GM11168 (cell line): ENCODE data around the gene IL6R.
"Not testable (repeated sequence)": the region's sequence is repeated elsewhere in the genome, so short reads cannot be mapped to it uniquely, and the experiment has no call there.

ENCODE experiments used
- in situ Hi-C: fragments of 300-500 bp; cut with MboI; formaldehyde crosslinking; loops from one replicate; pipeline ENCODE4 v1.12.0; 2022; ENCODE audit warnings: low sequenced_read_pairs; ENCODE audit not compliant: unreplicated experiment

IL6R gene

GRCh38 chr1:154404984-154405746 is at the start of gene IL6R:
TSS of gene IL6R (plus strand) at chr1:154405343. CDS start at chr1:154405630, 287 bp downstream.
- in situ Hi-C loops, result no loop called here

DNA sequence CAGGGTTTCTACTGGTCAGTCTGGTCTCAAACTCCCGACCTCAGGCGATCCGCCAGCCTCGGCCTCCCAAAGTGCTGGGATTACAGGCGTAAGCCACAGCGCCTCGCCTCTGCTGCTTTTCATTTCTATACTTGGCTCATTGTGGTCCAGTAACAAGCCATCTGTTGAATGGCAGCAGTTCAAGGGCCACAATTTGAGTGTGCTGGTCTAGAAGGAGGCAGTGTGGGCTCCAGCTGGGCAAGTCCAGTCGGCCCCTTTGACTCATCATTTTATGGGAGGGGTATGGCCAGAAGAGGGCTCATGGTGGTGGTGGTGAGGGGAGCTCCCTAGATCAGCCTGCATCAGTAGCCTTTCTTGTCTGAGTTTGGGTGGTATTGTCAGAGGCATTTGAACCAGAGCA is 46.6 kb upstream of the IL6R start:
- in situ Hi-C loops, result no loop called here

- in situ Hi-C loops, result no loop called here
These were observed 44.9 kb upstream of the IL6R start for GRCh38 chr1:154360288-154360687.

- in situ Hi-C loops, result not testable (repeated sequence)
These were observed 44.3 kb upstream of the IL6R start for GRCh38 chr1:154360881-154361280.

- in situ Hi-C loops, result no loop called here
These were observed 43.8 kb upstream of the IL6R start for GRCh38 chr1:154361357-154361756.

- in situ Hi-C loops, result no loop called here
These were observed 33.7 kb upstream of the IL6R start for GRCh38 chr1:154371436-154371835.

GRCh38 chr1:154373777-154374357 is 31.3 kb upstream of the IL6R start:
- in situ Hi-C loops, result not testable (repeated sequence)

- in situ Hi-C loops, result no loop called here
These were observed 25.8 kb upstream of the IL6R start for GRCh38 chr1:154379301-154379700.

DNA sequence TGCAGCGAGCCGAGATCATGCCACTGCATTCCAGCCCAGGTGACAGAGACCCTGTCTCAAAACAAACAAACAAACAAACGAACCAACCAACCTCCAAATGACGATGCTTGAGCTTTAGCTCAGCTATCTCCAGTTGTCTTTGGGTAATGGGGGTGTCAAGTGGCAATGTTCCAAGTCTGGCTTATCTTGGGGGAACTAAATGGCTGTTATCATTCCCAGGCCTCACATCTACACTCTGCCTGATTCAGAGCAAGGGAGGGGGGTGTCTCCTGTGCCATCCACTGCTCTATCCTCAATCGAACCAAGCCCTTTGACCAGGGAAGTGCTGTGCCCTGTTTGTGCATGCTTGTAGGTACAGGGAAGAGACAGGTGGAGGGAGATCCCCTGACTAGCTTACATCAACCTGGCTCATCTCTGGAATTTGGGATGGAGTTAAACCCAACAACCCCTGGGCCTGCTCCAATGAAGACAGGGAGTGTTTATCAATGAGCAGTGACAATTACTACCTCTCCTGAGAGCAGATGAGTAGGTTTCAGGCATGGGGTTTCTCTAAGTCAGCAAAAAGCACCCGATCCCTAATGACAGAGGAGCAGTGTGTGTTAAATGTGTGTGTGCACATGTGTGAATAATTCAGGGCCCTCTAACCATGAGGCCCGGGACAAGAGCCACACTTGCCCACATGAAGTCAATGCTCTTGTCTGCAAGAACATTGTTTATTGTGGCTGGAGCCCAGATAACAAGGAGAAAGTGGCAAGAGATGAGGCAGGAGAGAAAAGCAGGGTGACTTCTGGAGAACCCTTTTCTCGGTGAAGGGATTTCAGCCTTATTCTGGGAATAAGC is 20.3 kb upstream of the IL6R start:
- in situ Hi-C loops, result no loop called here

DNA sequence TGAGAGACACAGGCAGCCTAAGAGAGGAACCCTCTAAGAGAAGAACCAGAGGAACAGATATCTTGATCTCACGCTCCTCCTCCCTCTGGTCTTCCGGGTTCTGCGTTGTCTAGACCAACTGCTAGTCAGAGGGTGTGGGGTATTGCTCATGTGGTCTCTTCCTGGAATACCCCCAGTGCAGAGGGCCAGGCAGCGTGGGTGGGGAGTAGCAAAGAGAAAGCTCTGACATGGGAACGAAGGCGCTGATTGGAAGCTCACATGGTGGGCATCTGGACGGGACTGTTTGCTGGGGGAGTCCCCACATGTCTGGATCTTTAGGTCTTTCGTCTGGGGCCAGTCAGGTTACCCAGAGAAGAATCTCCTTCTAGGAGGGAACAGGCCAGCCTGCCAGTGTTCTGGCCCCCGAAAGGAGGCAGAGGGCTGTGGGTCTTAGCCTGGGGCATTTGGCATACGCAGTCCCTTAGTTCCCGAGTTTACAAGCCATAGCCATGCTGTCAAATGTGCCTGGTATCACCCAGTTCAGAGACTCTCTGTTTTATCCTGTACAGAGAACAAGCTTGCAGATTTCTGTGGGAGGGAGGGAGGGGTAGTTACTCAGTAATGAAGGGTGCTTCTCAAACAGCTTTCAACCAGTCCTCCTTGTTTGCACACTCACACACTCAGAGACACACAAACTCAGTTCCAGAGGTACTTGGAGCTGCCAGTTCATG is 18.3 kb upstream of the IL6R start:
- in situ Hi-C loops, result no loop called here

DNA sequence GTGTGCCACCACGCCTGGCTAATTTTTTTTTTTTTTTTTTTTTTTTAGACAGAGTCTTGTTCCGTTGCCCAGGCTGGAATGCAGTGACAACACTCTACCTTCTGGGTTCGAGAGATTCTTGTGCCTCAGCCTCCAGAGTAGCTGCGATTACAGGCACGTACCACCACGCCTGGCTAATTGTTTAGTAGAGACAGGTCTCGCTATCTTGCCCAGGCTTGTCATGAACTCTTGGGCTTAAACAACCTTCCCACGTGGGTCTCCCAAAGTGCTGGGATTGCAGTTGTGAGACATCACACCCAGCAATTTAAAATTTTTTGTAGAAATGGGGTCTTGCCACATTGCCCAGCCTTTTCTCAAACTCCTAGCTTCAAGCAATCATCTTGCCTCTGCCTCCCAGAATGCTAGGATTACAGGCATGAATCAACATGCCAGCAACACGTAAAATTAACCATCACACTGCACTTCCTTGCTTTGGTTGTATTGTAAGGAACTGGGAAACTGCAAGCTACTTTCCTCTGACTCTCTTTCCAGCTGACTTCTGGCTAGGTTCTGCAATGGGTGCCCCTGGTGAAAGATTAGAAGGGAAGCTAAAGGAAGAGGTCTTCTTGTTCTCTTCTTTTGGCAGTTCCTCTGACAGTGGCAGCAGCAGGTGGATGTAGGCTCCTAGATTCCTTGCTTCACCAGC is 13.9 kb upstream of the IL6R start:
- in situ Hi-C loops, result no loop called here

GRCh38 chr1:154398141-154398540 is 7.0 kb upstream of the IL6R start:
- in situ Hi-C loops, result no loop called here

DNA sequence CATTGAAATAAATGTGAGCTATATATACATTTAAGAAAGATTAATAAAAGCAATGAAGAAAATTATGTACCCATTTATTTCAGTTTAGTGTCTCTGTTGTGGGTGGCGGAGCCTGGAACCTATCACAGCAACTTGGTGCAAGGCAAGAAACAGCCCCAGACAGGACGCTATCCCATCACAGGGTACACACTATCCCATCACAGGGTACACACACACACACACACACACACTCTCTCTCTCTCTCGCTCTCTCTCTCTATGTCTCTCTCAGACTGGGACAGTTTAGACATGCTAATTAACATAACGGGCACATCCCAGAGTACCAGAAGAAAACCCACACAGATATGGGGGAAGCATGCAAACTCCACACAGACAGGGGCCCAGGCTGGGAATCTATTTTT is 6.5 kb upstream of the IL6R start:
- in situ Hi-C loops, result no loop called here

GRCh38 chr1:154400381-154400801 is 4.8 kb upstream of the IL6R start:
- in situ Hi-C loops, result no loop called here

DNA sequence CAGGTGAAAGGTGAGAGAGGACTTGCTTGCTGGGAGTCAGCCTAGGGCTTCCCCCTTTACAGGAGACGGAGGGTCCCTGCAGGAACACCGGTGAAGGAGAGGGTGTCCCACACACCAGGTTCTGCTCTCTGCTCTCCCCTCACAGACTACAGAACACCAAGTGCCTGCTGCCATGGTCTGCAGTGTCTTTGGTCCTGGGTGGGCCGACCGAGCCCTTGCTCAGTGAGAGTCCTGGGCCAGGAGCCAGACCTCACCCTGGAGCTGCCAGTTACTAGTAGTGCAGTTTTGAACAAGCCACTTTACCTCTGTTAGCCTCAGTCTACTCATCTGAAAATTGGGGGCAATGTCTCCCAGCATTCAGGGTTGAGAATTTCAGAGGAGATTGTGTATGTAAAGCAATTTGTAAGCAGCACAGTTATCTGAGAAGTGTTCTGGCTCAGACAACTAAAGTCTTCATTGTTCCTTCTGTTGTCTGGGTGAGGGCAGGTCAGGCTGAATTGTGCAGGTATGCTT is 2.7 kb upstream of the IL6R start:
- in situ Hi-C loops, result no loop called here

DNA sequence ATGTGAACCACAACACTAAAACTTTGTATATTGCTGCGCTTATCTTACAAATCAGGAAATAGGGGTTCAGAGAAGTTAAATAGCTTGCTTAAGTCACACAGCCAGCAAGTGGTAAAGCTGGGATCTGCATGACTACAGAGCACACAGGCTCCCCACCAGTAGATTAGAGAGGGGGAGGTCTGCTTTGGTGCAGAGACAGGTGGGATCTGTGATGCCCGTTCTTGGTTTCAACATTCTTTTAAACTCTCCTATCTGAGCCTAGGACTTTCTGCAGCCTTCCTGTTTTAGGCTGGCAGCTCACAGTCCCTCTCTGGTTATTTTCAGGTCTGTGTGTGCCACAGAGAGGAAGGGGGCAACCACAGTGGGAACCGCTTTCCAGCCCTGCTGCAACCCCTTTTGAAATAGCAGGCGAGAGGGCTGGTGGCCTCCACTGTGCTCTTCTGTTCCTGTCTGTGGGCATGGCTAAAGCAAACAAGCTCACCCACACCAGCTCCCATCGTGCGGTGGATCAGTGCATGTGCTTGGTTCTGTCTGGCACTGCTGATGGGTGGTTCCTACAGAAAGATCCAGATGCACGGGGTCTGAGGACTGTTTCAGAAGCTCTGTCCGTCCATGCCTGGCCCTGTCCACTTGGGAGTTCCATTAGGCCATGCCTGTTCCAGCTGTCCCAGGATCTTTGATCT is 1.7 kb upstream of the IL6R start:
- in situ Hi-C loops, result no loop called here

- in situ Hi-C loops, result no loop called here
These were observed 1.2 kb upstream of the IL6R start for GRCh38 chr1:154403983-154404382.

DNA sequence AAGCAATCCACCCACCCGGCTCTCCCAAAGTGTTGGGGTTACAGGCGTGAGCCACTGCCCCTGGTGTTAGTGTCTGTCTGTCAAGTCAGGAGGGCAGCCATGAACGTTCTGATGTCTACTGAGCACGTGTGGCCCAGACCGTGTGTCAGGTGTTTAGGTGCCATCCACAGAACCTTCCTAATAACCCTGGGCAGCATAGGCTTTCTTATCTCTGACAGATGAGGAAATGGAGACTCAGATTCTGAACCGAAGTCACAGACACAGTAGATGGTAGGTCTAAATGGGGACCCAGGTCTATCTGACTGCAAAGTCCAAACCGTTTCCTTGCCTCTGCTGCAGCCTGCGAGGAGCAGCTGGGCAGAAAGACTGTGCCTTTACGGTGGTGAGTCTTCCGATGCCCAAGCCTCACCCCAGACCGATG is 622 bp upstream of the IL6R start:
- in situ Hi-C loops, result no loop called here
